Liver (tissue), 9 donors: ENCODE measurements around the gene ZNF865. TPM values are rescaled to one million over a fixed set of nuclear protein-coding genes. Genes with fewer than 3 reads are reported as not detected.

Experiments used
- DNase-seq: peaks from one replicate; pipeline ENCODE4 v3.0.0-alpha.2; 2017; ENCODE audit warnings: low spot score
- H3K27ac ChIP-seq, 2 donors: one replicate each; pipeline ENCODE4 v1.7.0; 2013; ENCODE audit warnings: inconsistent platforms in 2 of 2, low read length in 2 of 2, control low read depth in 1 of 2, low read depth in 1 of 2, mild to moderate bottlenecking in 1 of 2
- H3K27me3 ChIP-seq, 4 donors: one replicate each; pipeline versions ENCODE4 v1.6.1 to v1.7.0; 2013; ENCODE audit warnings: low read length in 3 of 4, inconsistent platforms in 1 of 4, mild to moderate bottlenecking in 1 of 4, moderate library complexity in 1 of 4; ENCODE audit not compliant: control insufficient read depth in 4 of 4, insufficient read depth in 4 of 4
- H3K36me3 ChIP-seq, 4 donors: one replicate each; pipeline versions ENCODE4 v1.6.1 to v1.7.0; 2013; ENCODE audit warnings: low read length in 3 of 4, mild to moderate bottlenecking in 3 of 4, low read depth in 1 of 4, moderate library complexity in 1 of 4; ENCODE audit not compliant: control insufficient read depth in 4 of 4, insufficient read depth in 3 of 4
- H3K4me1 ChIP-seq, 4 donors: one replicate each; pipeline versions ENCODE4 v1.6.1 to v1.7.0; 2013; ENCODE audit warnings: low read length in 3 of 4, mild to moderate bottlenecking in 3 of 4, moderate library complexity in 1 of 4; ENCODE audit not compliant: control insufficient read depth in 4 of 4, insufficient read depth in 4 of 4
- H3K4me3 ChIP-seq, 3 donors: one replicate each; pipeline versions ENCODE4 v1.6.1 to v1.7.0; 2013; ENCODE audit warnings: low read length in 3 of 3, control low read depth in 1 of 3, low read depth in 1 of 3, mild to moderate bottlenecking in 1 of 3
- H3K9ac ChIP-seq, 2 donors: one replicate each; pipeline ENCODE4 v1.7.0; 2013; ENCODE audit warnings: low read length in 2 of 2, mild to moderate bottlenecking in 2 of 2, moderate library complexity in 2 of 2, control low read depth in 1 of 2, low read depth in 1 of 2
- H3K9me3 ChIP-seq, 4 donors: one replicate each; pipeline versions ENCODE4 v1.6.1 to v1.7.0; 2013; ENCODE audit warnings: low read length in 3 of 4; ENCODE audit not compliant: control insufficient read depth in 4 of 4
- EGR1 ChIP-seq, 2 donors: IDR thresholded peaks; 2 replicates each; pipeline ENCODE4 v1.6.1; 2016 to 2018; ENCODE audit warnings: antibody characterized with exemption in 2 of 2, low read depth in 2 of 2
- FOXA2 ChIP-seq: IDR thresholded peaks from 2 replicates; pipeline ENCODE4 v1.6.1; 2016; ENCODE audit warnings: antibody characterized with exemption
- GABPA ChIP-seq, 2 donors: IDR thresholded peaks in 1 of 2; conservative IDR thresholded peaks in 1 of 2; 2 replicates each; pipeline ENCODE4 v1.6.1; 2016; ENCODE audit warnings: antibody characterized with exemption in 2 of 2, mild to moderate bottlenecking in 1 of 2, moderate library complexity in 1 of 2
- HNF4G ChIP-seq: IDR thresholded peaks from 2 replicates; pipeline ENCODE4 v1.6.1; 2016; ENCODE audit warnings: antibody characterized with exemption
- JUND ChIP-seq, 2 donors: IDR thresholded peaks; 2 replicates each; pipeline ENCODE4 v1.6.1; 2016; ENCODE audit warnings: antibody characterized with exemption in 2 of 2
- NR2F2 ChIP-seq: IDR thresholded peaks from 2 replicates; pipeline ENCODE4 v1.6.1; 2016; ENCODE audit warnings: antibody characterized with exemption
- RAD21 ChIP-seq, 2 donors: IDR thresholded peaks; 2 replicates each; pipeline ENCODE4 v1.6.1; 2016; ENCODE audit warnings: antibody characterized with exemption in 2 of 2, mild to moderate bottlenecking in 2 of 2
- RXRA ChIP-seq, 2 donors: IDR thresholded peaks; 2 replicates each; pipeline ENCODE4 v1.6.1; 2017 to 2018; ENCODE audit warnings: antibody characterized with exemption in 2 of 2, mild to moderate bottlenecking in 1 of 2
- SP1 ChIP-seq: IDR thresholded peaks from 2 replicates; pipeline ENCODE4 v1.6.1; 2018; ENCODE audit warnings: antibody characterized with exemption, mild to moderate bottlenecking
- TAF1 ChIP-seq: conservative IDR thresholded peaks from 2 replicates; pipeline ENCODE4 v1.6.1; 2016; ENCODE audit warnings: antibody characterized with exemption, mild to moderate bottlenecking
- YY1 ChIP-seq: IDR thresholded peaks from 2 replicates; pipeline ENCODE4 v1.6.1; 2016; ENCODE audit warnings: antibody characterized with exemption, mild to moderate bottlenecking
- WGBS: extraction: QIAGEN DNeasy Blood & Tissue Kit; methylation state at CpG from one replicate; pipeline ENCODE4 v1.1.7; 2013; 5-methylcytosine and 5-hydroxymethylcytosine counted together
- polyA plus RNA-seq, 2 donors: library from polyadenylated mRNA; stranded (reverse) in 1 of 2; unstranded in 1 of 2; fragments of 200-250 nt in 1 of 2; fragments of >200 nt in 1 of 2; fragmentation: Nextera tagmentation in 1 of 2; extraction: Ambion mirVana in 1 of 2; gene quantifications; one replicate each; pipeline versions ENCODE4 v1.2.1 to v1.2.3, GENCODE V29; 2013 to 2015
- total RNA-seq, 2 donors: library from RNA; depleted of rRNA; stranded (reverse); fragments of >200 nt; gene quantifications; one replicate each; pipeline ENCODE4 v1.2.3, GENCODE V29; 2014
- TF ChIP-seq, protein P1 (sequence below): fragments of 150-350 bp; IDR thresholded peaks from 2 replicates; pipeline ENCODE4 v1.5.1; 2017; ENCODE audit warnings: improper control_type of control experiment, low read depth, low read length; ENCODE audit not compliant: missing input control
- TF ChIP-seq, protein P2 (sequence below): IDR thresholded peaks from 2 replicates; pipeline ENCODE4 v1.6.1; 2016; ENCODE audit warnings: antibody characterized with exemption
- TF ChIP-seq, protein P3 (sequence below): IDR thresholded peaks from 2 replicates; pipeline ENCODE4 v1.6.1; 2016; ENCODE audit warnings: antibody characterized with exemption
- TF ChIP-seq, protein P4 (sequence below): IDR thresholded peaks from 2 replicates; pipeline ENCODE4 v1.6.1; 2016; ENCODE audit warnings: antibody characterized with exemption, mild to moderate bottlenecking
- TF ChIP-seq, protein P5 (sequence below): IDR thresholded peaks from 2 replicates; pipeline ENCODE4 v1.6.1; 2016; ENCODE audit warnings: antibody characterized with exemption
- donor health status: healthy.
- donor health status: healthy.
- donor health status: healthy.
- donor health status: healthy.
- donor health status: healthy.

The ZNF865 gene
- total and polyA plus RNA-seq, 4 donors = 0.38 to 3.1 (median 1.6) TPM

DNA sequence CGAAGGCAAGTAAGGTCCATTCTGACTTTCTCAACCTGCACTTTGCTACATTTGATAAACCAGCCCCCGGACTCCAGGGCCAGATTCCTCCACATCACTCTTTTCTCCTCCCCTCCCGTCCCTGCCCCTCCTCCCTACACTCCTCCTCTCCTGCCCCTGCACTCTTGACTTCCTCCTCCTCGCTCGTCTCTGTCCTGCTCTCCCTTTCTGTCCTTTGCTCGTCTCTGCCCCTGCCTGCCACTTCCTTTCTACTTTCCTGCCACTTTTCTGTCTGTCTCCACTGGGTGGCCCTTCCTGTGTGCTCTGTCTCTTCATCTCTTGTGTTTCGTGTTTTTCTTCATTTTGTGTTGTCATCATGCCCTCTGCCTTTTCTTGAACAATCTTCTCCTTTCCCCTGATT is 56.4 kb downstream of the ZNF865 start:
- Histone ChIP-seq H3K36me3 (peaks cover 27 to 56% (median 39%) of the 10 kb centered on the region in 4 donors), H3K27me3 (no peaks in the 10 kb centered on the region), H3K4me3 (no peak overlapping the region), H3K27ac (no peak overlapping the region), H3K9me3 (no peaks in the 10 kb centered on the region), H3K9ac (no peak overlapping the region), H3K4me1 (peaks cover 2 to 23% (median 22%) of the 10 kb centered on the region in 4 donors)
- TF ChIP-seq, protein P1, sequence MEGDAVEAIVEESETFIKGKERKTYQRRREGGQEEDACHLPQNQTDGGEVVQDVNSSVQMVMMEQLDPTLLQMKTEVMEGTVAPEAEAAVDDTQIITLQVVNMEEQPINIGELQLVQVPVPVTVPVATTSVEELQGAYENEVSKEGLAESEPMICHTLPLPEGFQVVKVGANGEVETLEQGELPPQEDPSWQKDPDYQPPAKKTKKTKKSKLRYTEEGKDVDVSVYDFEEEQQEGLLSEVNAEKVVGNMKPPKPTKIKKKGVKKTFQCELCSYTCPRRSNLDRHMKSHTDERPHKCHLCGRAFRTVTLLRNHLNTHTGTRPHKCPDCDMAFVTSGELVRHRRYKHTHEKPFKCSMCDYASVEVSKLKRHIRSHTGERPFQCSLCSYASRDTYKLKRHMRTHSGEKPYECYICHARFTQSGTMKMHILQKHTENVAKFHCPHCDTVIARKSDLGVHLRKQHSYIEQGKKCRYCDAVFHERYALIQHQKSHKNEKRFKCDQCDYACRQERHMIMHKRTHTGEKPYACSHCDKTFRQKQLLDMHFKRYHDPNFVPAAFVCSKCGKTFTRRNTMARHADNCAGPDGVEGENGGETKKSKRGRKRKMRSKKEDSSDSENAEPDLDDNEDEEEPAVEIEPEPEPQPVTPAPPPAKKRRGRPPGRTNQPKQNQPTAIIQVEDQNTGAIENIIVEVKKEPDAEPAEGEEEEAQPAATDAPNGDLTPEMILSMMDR = no peak
- 69% methylated on average over 7 of the region's 7 CpGs for WGBS
- no peak for DNase-seq

DNA sequence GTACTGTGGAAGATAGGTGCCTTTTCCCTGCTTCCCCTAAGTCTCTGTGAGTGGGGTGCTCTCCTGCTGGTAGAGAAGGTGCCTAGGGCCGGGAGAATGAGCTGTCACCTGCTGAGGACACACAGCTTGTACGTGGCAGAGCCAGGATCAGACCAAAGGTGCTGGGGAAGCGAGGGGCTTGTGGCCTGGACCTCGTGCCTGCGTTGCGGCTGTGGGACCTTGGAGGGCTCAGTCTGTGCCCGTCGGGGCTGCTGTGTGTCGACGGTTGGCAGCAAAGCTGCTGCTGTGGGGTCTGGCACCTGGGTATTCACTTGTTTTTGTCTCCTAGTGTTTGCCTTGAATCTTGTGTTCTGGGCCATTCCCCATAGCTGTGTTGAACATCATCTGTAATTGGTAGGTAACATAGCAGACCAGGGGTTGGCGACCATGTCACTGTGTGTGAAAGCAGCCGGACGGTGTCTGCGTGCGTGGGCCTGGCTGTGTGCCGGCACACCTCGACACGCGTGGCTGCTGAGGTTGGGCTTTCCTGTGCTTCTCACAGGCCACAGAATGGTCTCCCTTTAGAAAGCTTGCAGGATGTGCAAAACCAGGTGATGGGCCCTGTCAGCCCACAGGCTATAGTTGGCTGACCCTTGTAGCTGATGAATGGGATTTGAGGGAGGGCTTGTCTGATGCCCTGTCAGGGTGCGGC is 58.5 kb downstream of the ZNF865 start:
- DNase-seq = no peak
- no peak overlapping the region for H3K9ac ChIP-seq
- 92% methylated on average over 20 of the region's 20 CpGs for WGBS
- TF ChIP-seq RXRA (IDR thresholded peaks at IDR 0.05) (no peak), YY1 (no peak), NR2F2 (no peak), HNF4G (no peak), JUND (IDR thresholded peaks at IDR 0.05) (no peak), TAF1 (no peak), FOXA2 (no peak), SP1 (no peak), RAD21 (IDR thresholded peaks at IDR 0.05) (no peak), GABPA (IDR thresholded peaks at IDR 0.05 in 1 of 2, conservative IDR thresholded peaks at IDR 0.05 in 1 of 2) (no peak), EGR1 (IDR thresholded peaks at IDR 0.05; ENCODE audit: low read depth in 2 of 2) (no peak)
- TF ChIP-seq, protein P1 = no peak
- TF ChIP-seq, protein P2, sequence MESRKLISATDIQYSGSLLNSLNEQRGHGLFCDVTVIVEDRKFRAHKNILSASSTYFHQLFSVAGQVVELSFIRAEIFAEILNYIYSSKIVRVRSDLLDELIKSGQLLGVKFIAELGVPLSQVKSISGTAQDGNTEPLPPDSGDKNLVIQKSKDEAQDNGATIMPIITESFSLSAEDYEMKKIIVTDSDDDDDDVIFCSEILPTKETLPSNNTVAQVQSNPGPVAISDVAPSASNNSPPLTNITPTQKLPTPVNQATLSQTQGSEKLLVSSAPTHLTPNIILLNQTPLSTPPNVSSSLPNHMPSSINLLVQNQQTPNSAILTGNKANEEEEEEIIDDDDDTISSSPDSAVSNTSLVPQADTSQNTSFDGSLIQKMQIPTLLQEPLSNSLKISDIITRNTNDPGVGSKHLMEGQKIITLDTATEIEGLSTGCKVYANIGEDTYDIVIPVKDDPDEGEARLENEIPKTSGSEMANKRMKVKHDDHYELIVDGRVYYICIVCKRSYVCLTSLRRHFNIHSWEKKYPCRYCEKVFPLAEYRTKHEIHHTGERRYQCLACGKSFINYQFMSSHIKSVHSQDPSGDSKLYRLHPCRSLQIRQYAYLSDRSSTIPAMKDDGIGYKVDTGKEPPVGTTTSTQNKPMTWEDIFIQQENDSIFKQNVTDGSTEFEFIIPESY = no peak
- TF ChIP-seq, protein P3, sequence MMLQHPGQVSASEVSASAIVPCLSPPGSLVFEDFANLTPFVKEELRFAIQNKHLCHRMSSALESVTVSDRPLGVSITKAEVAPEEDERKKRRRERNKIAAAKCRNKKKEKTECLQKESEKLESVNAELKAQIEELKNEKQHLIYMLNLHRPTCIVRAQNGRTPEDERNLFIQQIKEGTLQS = no peak
- TF ChIP-seq, protein P4, sequence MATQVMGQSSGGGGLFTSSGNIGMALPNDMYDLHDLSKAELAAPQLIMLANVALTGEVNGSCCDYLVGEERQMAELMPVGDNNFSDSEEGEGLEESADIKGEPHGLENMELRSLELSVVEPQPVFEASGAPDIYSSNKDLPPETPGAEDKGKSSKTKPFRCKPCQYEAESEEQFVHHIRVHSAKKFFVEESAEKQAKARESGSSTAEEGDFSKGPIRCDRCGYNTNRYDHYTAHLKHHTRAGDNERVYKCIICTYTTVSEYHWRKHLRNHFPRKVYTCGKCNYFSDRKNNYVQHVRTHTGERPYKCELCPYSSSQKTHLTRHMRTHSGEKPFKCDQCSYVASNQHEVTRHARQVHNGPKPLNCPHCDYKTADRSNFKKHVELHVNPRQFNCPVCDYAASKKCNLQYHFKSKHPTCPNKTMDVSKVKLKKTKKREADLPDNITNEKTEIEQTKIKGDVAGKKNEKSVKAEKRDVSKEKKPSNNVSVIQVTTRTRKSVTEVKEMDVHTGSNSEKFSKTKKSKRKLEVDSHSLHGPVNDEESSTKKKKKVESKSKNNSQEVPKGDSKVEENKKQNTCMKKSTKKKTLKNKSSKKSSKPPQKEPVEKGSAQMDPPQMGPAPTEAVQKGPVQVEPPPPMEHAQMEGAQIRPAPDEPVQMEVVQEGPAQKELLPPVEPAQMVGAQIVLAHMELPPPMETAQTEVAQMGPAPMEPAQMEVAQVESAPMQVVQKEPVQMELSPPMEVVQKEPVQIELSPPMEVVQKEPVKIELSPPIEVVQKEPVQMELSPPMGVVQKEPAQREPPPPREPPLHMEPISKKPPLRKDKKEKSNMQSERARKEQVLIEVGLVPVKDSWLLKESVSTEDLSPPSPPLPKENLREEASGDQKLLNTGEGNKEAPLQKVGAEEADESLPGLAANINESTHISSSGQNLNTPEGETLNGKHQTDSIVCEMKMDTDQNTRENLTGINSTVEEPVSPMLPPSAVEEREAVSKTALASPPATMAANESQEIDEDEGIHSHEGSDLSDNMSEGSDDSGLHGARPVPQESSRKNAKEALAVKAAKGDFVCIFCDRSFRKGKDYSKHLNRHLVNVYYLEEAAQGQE = no peak
- TF ChIP-seq, protein P5, sequence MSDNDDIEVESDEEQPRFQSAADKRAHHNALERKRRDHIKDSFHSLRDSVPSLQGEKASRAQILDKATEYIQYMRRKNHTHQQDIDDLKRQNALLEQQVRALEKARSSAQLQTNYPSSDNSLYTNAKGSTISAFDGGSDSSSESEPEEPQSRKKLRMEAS = no peak
- H3K4me1 ChIP-seq = peaks cover 0 to 3% (median under 1%) of the 10 kb centered on the region in 4 donors
- peaks cover 35 to 74% (median 54%) of the 10 kb centered on the region in 4 donors for H3K36me3 ChIP-seq
- H3K4me3 ChIP-seq = no peak overlapping the region
- H3K27ac ChIP-seq = no peak overlapping the region
- no peaks in the 10 kb centered on the region for H3K9me3 ChIP-seq
- H3K27me3 ChIP-seq = no peaks in the 10 kb centered on the region
